Myometrial cell (primary cell): Measurements from ENCODE around the gene ZNF598. TPM values are rescaled to one million over a fixed set of nuclear protein-coding genes. Genes with fewer than 3 reads are reported as not detected.

Experiments
- total RNA-seq: library from RNA; depleted of rRNA; stranded (reverse); fragments of >200 nt; gene quantifications from 2 replicates; pipeline ENCODE4 v1.2.3, GENCODE V29; 2015

Gene ZNF598
- total RNA-seq, result 41.8 and 43.2 TPM in 2 replicates

GRCh38 chr16:2009791-2010510, at the start of gene ZNF598:
TSS of gene ZNF598 (minus strand) at chr16:2009821.

GRCh38 chr16:2047330-2048115, 37.9 kb upstream of the ZNF598 start, which contains the start of the genes NTHL1 and TSC2:
TSS of gene NTHL1 (minus strand) at chr16:2047834. CDS start at chr16:2047823, 11 bp downstream.
TSS of gene TSC2 (plus strand) at chr16:2047985. CDS start at chr16:2048616, 631 bp downstream.

GRCh38 chr16:2026461-2027023, 16.9 kb upstream of the ZNF598 start, which contains the start of gene NHERF2:
TSS of gene NHERF2 (plus strand) at chr16:2026902. CDS start at chr16:2027006, 104 bp downstream.

GRCh38 chr16:2019518-2019920, 9.9 kb upstream of the ZNF598 start, which contains the start of gene NPW:
TSS of gene NPW (plus strand) at chr16:2019785.

GRCh38 chr16:1989209-1990100, 20.2 kb downstream of the ZNF598 start, which contains the start of gene SYNGR3:
TSS of gene SYNGR3 (plus strand) at chr16:1989970. CDS start at chr16:1990103, 133 bp downstream.

GRCh38 chr16:1983544-1984346, 25.9 kb downstream of the ZNF598 start, which contains the start of gene GFER:
TSS of gene GFER (plus strand) at chr16:1984193. CDS start at chr16:1984219, 26 bp downstream.

GRCh38 chr16:1981398-1981836, 28.2 kb downstream of the ZNF598 start, which contains the start of gene NOXO1:
TSS of gene NOXO1 (minus strand) at chr16:1981469. CDS start at chr16:1981179, 290 bp downstream.

GRCh38 chr16:1971796-1972489, 37.7 kb downstream of the ZNF598 start, which contains the start of gene TBL3:
TSS of gene TBL3 (plus strand) at chr16:1972053. CDS start at chr16:1972165, 112 bp downstream.

GRCh38 chr16:1966460-1966859, 43.2 kb downstream of the ZNF598 start, which contains the start of gene RNF151:
TSS of gene RNF151 (plus strand) at chr16:1966856. CDS start at chr16:1966882, 26 bp downstream.

GRCh38 chr16:1964506-1965395, 44.9 kb downstream of the ZNF598 start, which contains the start of gene RPS2:
TSS of gene RPS2 (minus strand) at chr16:1964826. CDS start at chr16:1964625, 201 bp downstream.

GRCh38 chr16:1959269-1960039, 50.2 kb downstream of the ZNF598 start, which contains the start of gene NDUFB10:
TSS of gene NDUFB10 (plus strand) at chr16:1959538. CDS start at chr16:1959625, 87 bp downstream.

Other genes with a start within 250 kb of the ZNF598 start
- 98.6 and 102 TPM in 2 replicates for gene NME3, start 238.3 kb downstream of the ZNF598 start, total RNA-seq
- 4.1 and 16.7 TPM in 2 replicates for gene EME2, start 237.0 kb downstream of the ZNF598 start, total RNA-seq
- gene MRPS34, start 236.7 kb downstream of the ZNF598 start, total RNA-seq, result 135 and 175 TPM in 2 replicates
- gene SPSB3, start 227.2 kb downstream of the ZNF598 start, total RNA-seq, result 26.4 and 33.7 TPM in 2 replicates
- gene NUBP2, start 226.9 kb downstream of the ZNF598 start, total RNA-seq, result 99.7 and 144 TPM in 2 replicates
- not detected in 2 replicates for gene IGFALS, start 216.1 kb downstream of the ZNF598 start, total RNA-seq
- gene HAGH, start 183.0 kb downstream of the ZNF598 start, total RNA-seq, result 42.4 and 58.0 TPM in 2 replicates
- 34.7 and 39.8 TPM in 2 replicates for gene FAHD1, start 182.6 kb downstream of the ZNF598 start, total RNA-seq
- gene MEIOB, start 137.7 kb downstream of the ZNF598 start, total RNA-seq, result not detected in 2 replicates
- gene HS3ST6, start 91.4 kb downstream of the ZNF598 start, total RNA-seq, result not detected in 2 replicates
- 9.2 and 16.8 TPM in 2 replicates for gene MSRB1, start 66.6 kb downstream of the ZNF598 start, total RNA-seq
- gene RPL3L, start 55.1 kb downstream of the ZNF598 start, total RNA-seq, result not detected in 2 replicates
- gene NDUFB10, start 50.3 kb downstream of the ZNF598 start, total RNA-seq, result 270 and 328 TPM in 2 replicates
- 3,471 and 3,533 TPM in 2 replicates for gene RPS2, start 45.0 kb downstream of the ZNF598 start, total RNA-seq
- gene RNF151, start 43.0 kb downstream of the ZNF598 start, total RNA-seq, result not detected in 2 replicates
- gene TBL3, start 37.8 kb downstream of the ZNF598 start, total RNA-seq, result 59.4 and 66.3 TPM in 2 replicates
- not detected in 2 replicates for gene NOXO1, start 28.4 kb downstream of the ZNF598 start, total RNA-seq
- gene GFER, start 25.6 kb downstream of the ZNF598 start, total RNA-seq, result 40.2 and 41.8 TPM in 2 replicates
- 1.1 and 4.6 TPM in 2 replicates for gene SYNGR3, start 19.9 kb downstream of the ZNF598 start, total RNA-seq
- gene NPW, start 10.0 kb upstream of the ZNF598 start, total RNA-seq, result 1.4 and 4.3 TPM in 2 replicates
- 62.9 and 94.0 TPM in 2 replicates for gene NHERF2, start 17.1 kb upstream of the ZNF598 start, total RNA-seq
- 27.6 and 51.3 TPM in 2 replicates for gene NTHL1, start 38.0 kb upstream of the ZNF598 start, total RNA-seq
- gene TSC2, start 38.2 kb upstream of the ZNF598 start, total RNA-seq, result 30.8 and 63.1 TPM in 2 replicates
- gene PKD1, start 126.1 kb upstream of the ZNF598 start, total RNA-seq, result 109 and 147 TPM in 2 replicates
- 1.4 and 2.3 TPM in 2 replicates for gene RAB26, start 138.8 kb upstream of the ZNF598 start, total RNA-seq
- 84.5 and 106 TPM in 2 replicates for gene TRAF7, start 146.0 kb upstream of the ZNF598 start, total RNA-seq
- gene CASKIN1, start 186.8 kb upstream of the ZNF598 start, total RNA-seq, result 0.18 TPM in 1 of 2 replicates, not detected in the other
- gene MLST8, start 195.6 kb upstream of the ZNF598 start, total RNA-seq, result 42.9 and 54.2 TPM in 2 replicates
- under 0.01 and 2.3 TPM in 2 replicates for gene BRICD5, start 201.0 kb upstream of the ZNF598 start, total RNA-seq
- 25.7 and 29.1 TPM in 2 replicates for gene PGP, start 205.0 kb upstream of the ZNF598 start, total RNA-seq
- 24.5 and 26.2 TPM in 2 replicates for gene E4F1, start 213.8 kb upstream of the ZNF598 start, total RNA-seq
- 0.18 and 5.5 TPM in 2 replicates for gene DNASE1L2, start 226.6 kb upstream of the ZNF598 start, total RNA-seq
- gene ECI1, start 241.8 kb upstream of the ZNF598 start, total RNA-seq, result 51.6 and 62.3 TPM in 2 replicates